Measurements from ENCODE around the gene IDH3G. TPM values are rescaled to one million over a fixed set of nuclear protein-coding genes. Genes with fewer than 3 reads are reported as not detected.
A peak's percentile ranks its signal among the peaks of the same experiment; 100 is the strongest.
"Not testable (repeated sequence)": the region's sequence is repeated elsewhere in the genome, so short reads cannot be mapped to it uniquely, and the experiment has no call there.

Gene IDH3G
- total RNA-seq, 1 donor from 2014 or later, result 92.7 TPM

DNA sequence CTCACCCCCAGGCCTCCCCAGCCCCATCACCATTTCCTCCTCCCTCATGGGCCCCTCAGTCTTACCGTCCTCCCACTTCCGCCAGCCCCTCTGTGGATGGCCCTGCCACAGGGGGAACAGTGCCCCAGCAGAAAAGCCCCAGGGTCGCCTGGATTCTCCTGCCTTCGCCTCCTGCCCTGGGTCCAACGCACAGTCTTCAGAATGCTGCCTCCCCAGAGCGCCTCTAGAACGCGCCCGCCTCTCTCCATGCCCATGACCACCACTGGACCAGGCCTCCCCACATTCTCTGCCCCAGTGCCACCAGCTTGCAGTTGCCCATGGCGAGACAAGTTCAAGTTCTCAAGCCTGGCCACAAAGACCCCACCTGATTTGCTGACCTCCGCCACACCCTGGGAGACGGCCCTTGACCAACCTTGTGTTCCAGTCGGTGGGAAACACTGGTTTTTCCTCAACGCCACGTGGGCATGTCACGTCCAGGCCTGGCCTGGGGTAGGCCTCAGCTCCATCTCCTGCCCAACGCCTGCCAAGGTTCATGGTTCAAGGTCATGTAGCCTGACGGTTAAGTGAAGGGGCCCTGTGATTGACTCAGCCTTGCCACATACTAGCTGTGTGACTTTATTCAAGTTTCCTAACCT is 30.8 kb downstream of the IDH3G start:
- no peak for DNase-seq (ENCODE audit: low read depth)

DNA sequence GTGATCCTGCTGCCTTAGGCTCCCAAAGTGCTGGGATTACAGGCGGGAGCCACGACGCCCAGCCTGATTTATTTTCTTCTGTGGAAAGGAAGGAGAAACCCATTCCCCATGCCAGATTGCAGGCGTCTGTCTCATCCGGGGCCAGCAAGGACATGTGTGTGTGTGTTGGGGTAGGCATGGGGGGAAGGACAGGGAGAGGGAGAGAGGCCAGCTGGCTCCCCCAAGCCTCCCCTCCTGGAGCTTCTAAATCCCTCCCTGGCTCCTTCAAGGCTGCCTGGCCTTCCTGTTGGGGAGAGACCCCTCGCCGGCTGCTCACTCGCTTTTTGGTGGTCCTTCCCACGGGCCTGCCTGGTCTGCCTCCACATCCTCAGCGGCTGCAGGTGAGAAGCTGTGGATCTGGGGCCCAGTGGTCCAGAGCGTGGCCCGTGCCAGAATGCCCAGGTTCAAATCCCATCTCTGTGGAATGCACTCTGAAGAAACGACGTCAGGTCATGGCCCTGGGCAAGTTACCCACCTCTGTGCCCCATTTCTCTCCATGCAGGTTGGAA is 31.5 kb downstream of the IDH3G start:
- DNase-seq (ENCODE audit: low read depth), result no peak

DNA sequence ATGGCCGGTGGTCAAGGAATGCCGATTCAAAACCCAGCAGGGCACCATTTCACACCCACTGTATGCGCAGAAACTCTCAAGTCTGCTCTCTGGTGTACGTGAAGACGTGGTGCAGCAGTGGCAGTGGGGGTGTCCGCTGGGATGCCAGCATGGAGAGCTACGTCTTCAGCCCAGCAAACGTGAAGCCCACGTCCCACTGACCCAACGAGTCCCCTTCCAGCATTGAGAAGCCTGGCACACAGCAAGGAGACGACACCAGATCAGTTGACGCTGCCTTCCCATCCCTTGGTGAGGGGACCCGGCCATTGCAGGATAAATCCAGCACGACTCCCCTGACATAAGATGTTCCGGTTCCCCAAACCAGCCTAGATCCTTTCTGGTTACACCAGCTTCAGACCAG is 32.3 kb downstream of the IDH3G start:
- no peak for DNase-seq (ENCODE audit: low read depth)

DNA sequence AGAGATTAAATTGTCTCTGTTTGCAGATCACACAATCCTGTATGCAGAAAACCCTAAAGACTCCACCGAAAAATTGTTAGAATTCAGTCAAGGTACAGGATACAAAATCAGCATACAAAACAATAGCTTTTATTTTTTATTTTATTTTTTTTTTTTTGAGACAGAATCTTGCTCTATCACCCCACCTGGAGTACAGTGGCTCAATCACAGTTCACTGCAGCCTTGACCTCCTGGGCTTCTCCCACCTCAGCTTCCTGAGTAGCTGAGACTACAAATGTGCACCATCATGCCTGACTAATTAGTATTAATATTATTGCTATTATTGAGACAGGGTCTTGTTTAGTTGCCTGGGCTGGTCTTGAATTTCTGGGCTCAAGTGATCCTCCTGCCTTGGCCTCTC is 39.0 kb downstream of the IDH3G start:
- no peak for DNase-seq (ENCODE audit: low read depth)

DNA sequence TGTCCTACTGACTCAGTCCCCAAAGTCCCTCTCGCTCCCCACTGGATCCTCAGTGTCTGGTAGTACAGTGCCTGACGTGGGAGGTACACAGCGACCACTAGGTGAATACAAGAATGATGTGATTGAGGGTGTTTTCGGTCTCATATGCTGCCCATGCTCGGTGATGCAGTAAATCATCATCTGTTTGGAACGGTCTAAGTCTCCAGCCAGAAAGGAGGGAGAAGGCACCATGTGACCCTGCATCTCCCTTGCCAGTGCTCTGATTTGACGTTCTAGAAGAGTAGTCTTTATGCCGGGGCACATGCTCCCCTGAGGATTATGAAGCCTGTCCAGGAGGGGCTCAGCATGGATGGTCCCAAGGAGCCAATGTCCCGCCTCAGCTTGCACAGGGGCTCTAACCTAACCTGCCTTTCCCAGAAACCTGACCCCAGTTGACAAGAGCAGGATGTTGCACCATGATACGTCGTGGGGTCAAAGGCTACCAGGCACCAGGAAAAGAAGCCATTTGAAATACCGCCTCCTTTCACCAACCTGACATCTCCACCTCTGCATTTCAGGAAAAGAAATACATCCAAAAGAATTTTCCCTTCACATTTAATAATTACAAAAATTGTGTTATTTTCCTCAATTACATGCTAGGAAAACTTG is 43.9 kb downstream of the IDH3G start:
- no peak for DNase-seq (ENCODE audit: low read depth)

DNA sequence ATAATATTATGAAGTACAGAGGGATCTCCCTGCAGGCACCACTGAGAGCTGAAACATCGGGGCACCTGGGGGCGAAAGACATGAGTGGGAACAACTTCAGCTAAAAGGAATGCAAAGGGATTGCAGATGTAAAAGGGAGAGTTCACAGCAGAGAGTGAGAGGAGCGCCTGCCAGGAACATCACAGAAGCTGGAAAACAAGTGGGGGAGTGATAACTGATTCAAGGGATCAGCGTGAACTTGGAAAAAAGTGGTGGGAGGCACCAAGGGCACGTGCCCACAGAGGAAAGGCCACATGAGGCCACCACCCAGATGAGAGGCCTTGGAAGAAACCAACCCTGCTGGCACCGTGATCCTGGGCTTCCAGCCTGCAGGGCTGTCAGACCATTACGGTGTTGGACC is 45.2 kb downstream of the IDH3G start:
- not testable (repeated sequence) for DNase-seq (ENCODE audit: low read depth)

DNA sequence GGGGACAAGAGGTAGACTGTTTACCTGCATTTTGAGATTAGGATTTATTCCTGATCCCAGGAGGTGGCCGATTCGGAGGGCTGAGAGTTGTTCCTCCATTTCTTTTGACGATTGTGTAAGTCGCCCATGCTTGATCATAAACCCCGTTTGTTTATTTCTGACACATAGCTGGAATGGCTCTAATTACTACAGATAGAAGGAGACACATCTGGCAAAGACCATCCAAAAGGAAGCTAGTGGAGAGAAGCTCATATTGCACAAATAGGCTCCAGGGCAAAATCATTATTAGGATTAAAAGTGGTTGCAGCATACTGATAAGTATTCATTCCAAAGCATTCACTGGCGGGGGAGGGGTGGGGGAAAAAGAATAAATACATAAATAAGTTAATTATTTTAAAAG is 47.2 kb downstream of the IDH3G start:
- DNase-seq (ENCODE audit: low read depth), result not testable (repeated sequence)

DNA sequence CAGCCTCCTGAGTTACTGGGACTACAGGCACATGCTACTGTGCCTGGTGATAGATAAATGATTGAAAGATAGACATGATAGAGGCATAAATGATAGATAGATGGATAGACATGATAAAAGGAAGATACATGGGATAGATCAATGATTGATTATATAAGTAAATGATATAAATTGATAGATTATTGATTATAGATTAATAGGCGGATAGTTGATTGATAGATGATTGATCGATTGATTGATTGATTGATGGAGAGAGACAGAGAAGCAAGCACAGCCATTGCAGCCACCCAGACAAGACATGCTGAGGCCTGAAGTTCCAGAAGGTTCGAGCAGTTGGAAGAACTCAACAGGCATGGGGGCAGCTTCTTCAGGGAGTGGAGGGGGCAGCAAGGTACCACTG is 47.8 kb downstream of the IDH3G start:
- no peak for DNase-seq (ENCODE audit: low read depth)

DNA sequence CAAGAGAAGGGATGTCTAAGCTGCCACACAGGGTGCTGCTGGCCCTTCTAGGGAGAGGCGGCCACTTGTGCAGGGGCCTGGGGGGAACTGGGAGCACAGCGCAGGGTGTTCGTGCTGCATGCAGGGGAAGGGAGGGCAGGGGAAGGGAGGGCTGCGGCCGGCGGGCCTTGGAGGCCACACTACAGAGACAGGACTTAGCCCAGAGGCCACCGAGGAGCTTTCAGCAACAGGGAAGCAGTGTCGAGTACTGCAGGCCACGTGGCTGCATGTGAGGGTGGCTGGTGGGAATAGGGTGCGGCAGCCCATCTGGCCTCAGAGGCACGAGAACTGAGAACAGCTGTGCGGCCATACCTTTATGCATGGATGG is 49.1 kb downstream of the IDH3G start:
- not testable (repeated sequence) for DNase-seq (ENCODE audit: low read depth)

DNA sequence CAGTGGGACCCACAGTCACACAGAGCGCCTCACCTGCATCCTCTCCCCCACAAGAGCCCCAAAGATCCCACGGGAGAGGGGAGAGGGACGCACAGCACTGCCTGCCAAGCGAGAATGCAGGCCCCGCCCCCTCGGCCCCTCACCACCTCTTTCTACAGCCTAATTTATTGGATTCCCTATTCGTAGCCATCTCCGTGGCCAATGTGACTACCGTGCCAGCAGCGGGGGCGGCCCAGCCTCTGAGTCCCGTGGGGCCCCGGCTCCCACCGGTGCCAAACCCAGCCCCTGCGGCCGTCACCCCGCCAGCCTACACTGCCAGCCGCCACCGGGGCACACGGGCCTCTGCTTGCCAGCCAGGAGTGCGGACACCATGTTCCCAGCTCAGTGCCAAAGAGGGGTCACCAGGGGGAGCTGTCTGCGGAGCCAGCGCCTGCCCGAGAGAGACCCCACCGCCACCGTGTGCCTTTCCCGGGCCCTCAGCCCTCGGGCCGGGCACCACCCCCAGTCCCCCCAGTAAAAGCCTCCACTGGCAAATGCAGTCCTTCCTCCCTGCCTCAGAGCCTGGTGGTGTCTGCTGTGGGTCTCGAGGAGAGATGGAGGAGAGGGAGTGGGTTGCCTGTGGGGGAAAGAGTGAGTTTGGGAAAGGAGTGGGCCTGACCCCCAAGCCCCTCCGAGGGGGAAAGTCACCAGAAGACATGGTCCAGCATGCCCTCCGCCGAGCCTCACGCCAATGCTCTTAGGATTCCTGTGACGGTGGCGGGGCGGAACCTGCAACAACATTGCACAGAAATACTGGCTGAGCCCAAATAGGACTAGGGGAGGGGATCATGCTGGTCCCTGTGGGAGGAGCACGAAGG is 49.7 kb downstream of the IDH3G start:
- DNase-seq (ENCODE audit: low read depth), result no peak

DNA sequence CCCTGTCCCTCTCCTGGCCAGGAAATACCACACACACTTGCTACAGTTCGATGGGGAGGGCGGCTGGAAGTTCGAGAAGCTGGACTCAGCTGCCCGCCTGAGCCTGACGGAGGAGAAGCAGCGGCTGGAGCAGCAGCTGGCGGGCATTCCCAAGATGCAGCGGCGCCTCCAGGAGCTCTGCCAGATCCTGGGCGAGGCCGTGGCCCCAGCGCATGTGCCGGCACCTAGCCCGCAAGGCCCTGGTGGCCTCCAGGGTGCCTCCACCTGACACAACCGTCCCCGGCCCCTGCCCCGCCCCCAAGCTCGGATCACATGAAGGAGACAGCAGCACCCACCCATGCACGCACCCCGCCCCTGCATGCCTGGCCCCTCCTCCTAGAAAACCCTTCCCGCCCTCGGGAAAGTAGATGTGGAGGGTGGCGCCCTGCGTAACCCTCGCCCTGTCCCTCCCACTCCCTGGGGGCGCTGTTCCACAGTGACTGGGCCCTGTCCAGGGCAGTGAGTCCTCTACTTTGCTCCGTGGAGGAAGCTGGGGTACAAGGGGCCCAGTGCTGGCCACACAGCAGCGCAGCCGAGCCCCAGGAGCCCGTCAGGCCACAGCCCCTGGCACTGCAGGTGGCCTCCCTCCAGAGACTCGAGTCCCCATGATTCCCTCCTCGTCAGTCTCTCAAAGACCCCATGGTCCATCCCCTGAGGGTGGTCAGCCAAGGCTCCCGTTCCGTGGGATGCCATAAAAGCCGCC is 50.5 kb downstream of the IDH3G start:
- DNase-seq (ENCODE audit: low read depth), result not testable (repeated sequence)

DNA sequence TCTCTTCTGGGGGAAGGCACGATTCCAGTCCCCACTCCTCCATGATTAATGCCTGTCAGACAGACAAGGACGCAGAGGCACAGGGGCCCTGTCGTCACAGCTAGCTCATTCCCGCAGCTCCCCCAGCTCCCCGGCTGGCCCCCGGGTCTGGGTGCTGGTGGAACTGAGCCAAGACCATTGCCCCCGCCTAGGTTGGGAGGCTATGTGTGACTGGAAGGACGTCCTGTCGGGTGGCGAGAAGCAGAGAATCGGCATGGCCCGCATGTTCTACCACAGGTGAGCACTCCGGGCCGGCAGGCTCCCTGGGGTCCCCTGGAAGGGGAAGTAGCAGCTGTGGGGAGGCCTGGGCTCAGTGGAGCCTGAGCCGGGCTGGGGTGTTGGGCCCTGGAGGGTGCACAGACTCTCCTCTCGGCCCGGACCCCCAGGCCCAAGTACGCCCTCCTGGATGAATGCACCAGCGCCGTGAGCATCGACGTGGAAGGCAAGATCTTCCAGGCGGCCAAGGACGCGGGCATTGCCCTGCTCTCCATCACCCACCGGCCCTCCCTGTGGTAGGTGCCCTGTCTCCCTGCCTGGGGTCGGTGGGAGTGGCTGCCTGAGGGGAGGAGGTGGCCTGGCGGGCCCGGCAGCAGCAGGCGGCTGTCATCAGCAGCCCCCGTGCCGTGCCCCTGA is 51.2 kb downstream of the IDH3G start:
- not testable (repeated sequence) for DNase-seq (ENCODE audit: low read depth)

DNA sequence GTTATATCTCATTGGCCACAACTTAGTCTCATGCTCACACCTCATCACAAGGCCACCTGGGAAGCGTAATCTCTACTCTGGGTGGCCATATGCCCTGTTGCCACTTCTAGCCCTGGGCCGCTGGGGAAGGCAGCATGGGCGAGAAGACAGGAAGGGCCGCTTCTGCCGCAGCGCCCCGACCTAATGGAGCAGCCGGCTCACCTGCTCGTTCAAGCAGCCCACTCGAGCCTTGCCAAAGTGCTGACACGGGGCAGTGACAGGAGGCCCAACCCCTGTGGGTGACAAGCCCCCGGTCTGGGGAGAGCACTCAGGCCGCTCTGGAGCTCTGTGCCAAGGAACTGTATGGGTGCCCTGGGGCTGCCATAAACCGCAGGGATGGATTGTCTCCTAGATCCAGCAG is 52.1 kb downstream of the IDH3G start:
- DNase-seq (ENCODE audit: low read depth), result not testable (repeated sequence)

DNA sequence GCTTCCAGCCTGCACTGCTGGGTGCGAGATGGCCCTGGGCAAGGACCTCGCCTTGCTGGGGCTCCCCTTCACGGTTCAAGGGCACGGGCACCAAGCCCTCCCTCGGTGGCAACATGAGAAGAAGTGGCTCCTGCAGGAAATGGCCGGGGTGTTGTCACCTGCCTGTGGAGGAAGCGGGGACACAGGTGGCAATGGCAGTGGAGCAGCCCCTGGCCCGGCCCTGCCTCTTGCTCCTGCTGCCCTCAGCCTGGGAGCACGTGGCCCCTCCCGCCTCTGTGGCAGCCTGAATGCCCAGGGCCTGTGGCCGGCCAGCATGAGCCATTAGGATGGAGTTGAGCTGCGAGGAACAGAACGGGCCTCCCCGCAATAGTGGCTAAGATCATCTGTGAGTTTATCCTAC is 52.7 kb downstream of the IDH3G start:
- no peak for DNase-seq (ENCODE audit: low read depth)

DNA sequence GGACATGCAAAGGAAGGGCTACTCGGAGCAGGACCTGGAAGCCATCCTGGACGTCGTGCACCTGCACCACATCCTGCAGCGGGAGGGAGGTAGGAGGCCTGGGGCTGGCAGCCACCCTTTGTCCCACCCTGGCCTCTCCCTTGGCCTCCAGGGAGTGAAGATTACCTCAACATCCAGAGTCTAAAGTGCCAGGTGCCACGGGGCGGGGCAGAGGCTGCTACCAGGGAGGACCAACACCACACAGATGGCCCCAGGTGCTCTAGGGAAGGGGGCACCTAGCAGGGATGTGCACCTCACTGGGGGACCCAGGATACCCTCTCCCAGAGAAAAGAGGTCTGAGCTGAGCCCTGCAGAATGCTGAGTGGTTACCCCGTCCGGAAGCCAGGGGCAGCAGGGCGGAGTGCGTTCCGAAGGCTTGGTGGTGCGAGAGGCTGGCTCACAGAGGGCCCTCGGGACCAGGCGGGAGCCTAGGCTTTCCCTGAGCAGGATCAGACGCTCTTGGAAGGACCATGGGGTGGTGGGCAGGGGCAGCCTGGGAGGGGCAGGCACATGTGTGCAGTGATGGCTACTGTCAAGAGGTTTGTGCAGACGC is 53.4 kb downstream of the IDH3G start:
- no peak for DNase-seq (ENCODE audit: low read depth)

DNA sequence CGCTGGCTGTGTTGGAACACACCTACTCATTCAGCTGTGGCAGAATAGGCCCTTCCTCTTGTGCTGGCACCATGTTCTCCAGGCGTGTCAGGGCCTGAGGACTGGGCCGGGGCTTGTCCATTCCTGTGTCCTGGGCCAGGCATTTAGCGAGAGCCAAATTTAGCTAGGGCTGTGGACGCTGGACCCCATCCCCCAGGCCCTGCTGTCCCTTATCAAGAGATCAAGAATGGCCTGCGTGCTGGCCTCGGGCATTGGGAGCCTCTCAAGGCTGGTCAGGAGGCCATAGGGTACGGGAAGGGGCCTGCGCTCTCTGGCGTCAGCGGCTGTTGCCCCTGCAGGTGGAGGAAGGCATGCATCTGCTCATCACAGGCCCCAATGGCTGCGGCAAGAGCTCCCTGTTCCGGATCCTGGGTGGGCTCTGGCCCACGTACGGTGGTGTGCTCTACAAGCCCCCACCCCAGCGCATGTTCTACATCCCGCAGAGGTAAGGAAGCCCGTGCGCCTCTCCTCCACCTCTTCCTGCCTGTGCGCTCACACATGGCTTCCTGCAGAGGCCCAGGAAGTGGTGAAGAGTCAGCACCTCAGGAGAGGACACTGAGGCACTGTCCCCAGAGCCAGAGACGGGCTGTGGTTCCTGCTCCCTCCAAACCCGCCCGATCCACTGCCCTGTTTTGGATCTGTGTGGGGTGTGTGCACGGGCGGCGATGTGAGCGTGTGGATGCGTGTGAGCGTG is 54.3 kb downstream of the IDH3G start:
- no peak for DNase-seq (ENCODE audit: low read depth)

DNA sequence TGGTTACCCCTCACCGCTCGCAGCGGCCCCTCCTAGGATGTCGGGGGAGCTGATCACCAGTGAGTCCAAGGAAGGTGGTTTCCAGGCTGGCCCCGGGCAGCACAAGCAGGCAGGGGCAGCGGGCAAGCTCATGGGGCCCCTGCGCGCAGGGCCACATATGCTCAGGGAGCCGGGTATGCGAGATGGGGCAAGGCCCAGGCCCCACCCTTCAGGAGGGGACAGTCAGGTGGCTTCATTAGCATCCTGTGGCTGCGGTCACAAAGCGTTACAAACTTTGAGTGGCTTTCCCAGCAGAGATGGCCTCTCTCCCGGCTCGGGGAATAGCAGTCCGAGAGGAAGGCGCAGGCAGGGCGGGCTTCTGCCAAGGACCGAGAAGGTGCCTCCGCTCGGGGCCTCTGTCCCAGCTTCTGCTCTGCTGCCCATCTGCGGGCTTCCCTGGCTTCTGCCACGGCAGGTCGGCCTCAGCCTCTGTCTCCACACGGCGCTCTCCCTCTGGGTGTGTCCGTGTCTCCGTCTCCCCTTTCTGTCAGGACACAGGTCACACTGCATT is 56.0 kb downstream of the IDH3G start:
- no peak for DNase-seq (ENCODE audit: low read depth)

DNA sequence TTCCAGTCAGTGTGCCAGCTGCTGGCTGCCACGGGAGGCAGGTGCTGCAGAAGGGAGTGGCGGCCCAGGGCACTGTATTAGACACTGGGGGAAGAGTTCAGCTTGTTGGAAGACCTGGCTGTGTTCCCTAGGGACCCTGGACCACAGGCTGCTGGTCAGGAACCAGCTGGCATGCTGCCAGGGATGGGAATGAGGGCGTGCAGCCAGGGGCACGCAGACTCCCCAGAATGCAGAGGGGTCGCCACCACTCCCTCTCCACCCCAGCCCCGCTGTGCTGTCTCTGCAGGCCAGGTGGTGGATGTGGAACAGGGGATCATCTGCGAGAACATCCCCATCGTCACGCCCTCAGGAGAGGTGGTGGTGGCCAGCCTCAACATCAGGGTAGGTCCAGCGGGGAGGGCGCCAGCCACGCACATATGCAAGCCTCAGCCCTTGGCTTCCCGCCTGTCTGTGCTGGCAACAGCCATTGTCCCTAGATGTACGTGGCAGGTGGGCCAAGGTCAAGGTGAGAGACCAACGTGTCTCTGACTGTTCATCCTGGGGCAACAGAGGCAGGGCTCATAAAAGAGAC is 57.2 kb downstream of the IDH3G start:
- peak; percentile 55 for DNase-seq (ENCODE audit: low read depth)

All from myocyte (in vitro differentiated cells).